GM23338 (cell line): ENCODE results near the gene NSD2. TPM values are rescaled to one million over a fixed set of nuclear protein-coding genes. Genes with fewer than 3 reads are reported as not detected.

Experiments
- CREB1 ChIP-seq: fragments of 250-450 bp; sonication (Bioruptor Pico); IDR thresholded peaks from 2 replicates; pipeline ENCODE4 v1.5.0; 2020; ENCODE audit warnings: low read depth, mild to moderate bottlenecking, moderate library complexity
- EZH2phosphoT487 ChIP-seq: fragments of 200-600 bp; sonication (generic); IDR thresholded peaks from one replicate; pipeline ENCODE4 v1.8.1; 2018; ENCODE audit warnings: antibody characterized with exemption; ENCODE audit not compliant: unreplicated experiment
- JUNB ChIP-seq: IDR thresholded peaks from one replicate; pipeline ENCODE4 v1.6.1; 2016; ENCODE audit warnings: antibody characterized with exemption; ENCODE audit not compliant: unreplicated experiment
- NANOG ChIP-seq: IDR thresholded peaks from 2 replicates; pipeline ENCODE4 v1.6.1; 2016; ENCODE audit warnings: antibody characterized with exemption, borderline replicate concordance
- ZNF331 ChIP-seq: fragments of 250-450 bp; sonication (Bioruptor Pico); IDR thresholded peaks from 2 replicates; pipeline ENCODE4 v1.5.0; 2020; ENCODE audit warnings: low read depth, mild to moderate bottlenecking, moderate library complexity
- polyA plus RNA-seq: library from polyadenylated mRNA; unstranded; fragments of >200 nt; fragmentation: Nextera tagmentation; extraction: Ambion mirVana; gene quantifications from 2 replicates; pipeline ENCODE4 v1.2.1, GENCODE V29; 2016
- total RNA-seq: library from RNA; depleted of rRNA; stranded (reverse); fragments of >200 nt; shearing (Covaris generic); gene quantifications from 2 replicates; pipeline ENCODE4 v1.2.3, GENCODE V29; 2014
- TF ChIP-seq, protein P1 (sequence below): fragments of 250-450 bp; sonication (Bioruptor Pico); IDR thresholded peaks from 2 replicates; pipeline ENCODE4 v1.5.0; 2020; ENCODE audit warnings: mild to moderate bottlenecking, moderate library complexity
- TF ChIP-seq, protein P2 (sequence below), 2 experiments: fragments of 200-600 bp in 1 of 2; sonication (generic) in 1 of 2; conservative IDR thresholded peaks; 2 replicates each; pipeline versions ENCODE4 v1.5.1 to v1.6.1; 2016 to 2017; ENCODE audit warnings: antibody characterized with exemption in 2 of 2, low read depth in 2 of 2, mild to moderate bottlenecking in 2 of 2, moderate library complexity in 1 of 2

The NSD2 gene
- total and polyA plus RNA-seq, 2 experiments from 2014 or later, result 33.5 to 84.4 TPM

DNA sequence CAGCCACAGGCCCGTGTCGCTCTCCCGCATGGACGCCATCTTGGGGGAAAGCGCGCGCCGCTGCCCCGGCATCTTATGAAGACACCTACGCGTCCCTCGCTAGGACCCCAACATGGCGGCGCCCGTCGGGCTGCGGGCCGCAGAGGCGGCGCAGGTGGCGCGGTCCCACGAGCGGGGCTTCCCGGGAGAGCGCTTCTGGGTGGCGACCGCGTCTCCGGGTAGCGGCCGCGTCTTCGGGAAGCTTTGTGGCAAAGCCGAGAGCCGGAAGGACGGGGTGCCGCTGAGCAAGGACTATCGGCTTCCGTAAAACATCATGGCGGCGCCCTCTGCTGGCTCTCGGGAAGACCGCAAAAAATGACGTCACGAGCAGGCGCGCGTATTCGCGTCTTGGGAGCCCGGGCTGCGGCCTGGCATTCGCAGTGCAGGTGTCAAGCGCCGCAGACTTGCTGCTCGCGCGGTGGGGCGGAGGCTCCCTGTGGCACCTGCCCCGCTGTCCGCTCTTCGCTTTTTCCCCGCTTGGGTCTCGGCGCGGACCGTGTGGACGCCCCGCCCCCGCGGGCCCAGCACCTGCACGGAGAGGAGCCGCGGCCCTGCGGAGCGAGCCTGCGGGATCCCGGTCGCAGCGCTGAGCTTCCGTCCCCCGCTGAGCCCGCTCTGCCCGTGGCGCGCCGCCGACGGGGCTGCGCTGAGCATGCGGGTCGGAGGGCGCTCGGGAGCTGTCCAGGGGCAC lies 137.9 kb downstream of the NSD2 start, which contains the start of gene NELFA (continued):
- TF ChIP-seq, protein P1, sequence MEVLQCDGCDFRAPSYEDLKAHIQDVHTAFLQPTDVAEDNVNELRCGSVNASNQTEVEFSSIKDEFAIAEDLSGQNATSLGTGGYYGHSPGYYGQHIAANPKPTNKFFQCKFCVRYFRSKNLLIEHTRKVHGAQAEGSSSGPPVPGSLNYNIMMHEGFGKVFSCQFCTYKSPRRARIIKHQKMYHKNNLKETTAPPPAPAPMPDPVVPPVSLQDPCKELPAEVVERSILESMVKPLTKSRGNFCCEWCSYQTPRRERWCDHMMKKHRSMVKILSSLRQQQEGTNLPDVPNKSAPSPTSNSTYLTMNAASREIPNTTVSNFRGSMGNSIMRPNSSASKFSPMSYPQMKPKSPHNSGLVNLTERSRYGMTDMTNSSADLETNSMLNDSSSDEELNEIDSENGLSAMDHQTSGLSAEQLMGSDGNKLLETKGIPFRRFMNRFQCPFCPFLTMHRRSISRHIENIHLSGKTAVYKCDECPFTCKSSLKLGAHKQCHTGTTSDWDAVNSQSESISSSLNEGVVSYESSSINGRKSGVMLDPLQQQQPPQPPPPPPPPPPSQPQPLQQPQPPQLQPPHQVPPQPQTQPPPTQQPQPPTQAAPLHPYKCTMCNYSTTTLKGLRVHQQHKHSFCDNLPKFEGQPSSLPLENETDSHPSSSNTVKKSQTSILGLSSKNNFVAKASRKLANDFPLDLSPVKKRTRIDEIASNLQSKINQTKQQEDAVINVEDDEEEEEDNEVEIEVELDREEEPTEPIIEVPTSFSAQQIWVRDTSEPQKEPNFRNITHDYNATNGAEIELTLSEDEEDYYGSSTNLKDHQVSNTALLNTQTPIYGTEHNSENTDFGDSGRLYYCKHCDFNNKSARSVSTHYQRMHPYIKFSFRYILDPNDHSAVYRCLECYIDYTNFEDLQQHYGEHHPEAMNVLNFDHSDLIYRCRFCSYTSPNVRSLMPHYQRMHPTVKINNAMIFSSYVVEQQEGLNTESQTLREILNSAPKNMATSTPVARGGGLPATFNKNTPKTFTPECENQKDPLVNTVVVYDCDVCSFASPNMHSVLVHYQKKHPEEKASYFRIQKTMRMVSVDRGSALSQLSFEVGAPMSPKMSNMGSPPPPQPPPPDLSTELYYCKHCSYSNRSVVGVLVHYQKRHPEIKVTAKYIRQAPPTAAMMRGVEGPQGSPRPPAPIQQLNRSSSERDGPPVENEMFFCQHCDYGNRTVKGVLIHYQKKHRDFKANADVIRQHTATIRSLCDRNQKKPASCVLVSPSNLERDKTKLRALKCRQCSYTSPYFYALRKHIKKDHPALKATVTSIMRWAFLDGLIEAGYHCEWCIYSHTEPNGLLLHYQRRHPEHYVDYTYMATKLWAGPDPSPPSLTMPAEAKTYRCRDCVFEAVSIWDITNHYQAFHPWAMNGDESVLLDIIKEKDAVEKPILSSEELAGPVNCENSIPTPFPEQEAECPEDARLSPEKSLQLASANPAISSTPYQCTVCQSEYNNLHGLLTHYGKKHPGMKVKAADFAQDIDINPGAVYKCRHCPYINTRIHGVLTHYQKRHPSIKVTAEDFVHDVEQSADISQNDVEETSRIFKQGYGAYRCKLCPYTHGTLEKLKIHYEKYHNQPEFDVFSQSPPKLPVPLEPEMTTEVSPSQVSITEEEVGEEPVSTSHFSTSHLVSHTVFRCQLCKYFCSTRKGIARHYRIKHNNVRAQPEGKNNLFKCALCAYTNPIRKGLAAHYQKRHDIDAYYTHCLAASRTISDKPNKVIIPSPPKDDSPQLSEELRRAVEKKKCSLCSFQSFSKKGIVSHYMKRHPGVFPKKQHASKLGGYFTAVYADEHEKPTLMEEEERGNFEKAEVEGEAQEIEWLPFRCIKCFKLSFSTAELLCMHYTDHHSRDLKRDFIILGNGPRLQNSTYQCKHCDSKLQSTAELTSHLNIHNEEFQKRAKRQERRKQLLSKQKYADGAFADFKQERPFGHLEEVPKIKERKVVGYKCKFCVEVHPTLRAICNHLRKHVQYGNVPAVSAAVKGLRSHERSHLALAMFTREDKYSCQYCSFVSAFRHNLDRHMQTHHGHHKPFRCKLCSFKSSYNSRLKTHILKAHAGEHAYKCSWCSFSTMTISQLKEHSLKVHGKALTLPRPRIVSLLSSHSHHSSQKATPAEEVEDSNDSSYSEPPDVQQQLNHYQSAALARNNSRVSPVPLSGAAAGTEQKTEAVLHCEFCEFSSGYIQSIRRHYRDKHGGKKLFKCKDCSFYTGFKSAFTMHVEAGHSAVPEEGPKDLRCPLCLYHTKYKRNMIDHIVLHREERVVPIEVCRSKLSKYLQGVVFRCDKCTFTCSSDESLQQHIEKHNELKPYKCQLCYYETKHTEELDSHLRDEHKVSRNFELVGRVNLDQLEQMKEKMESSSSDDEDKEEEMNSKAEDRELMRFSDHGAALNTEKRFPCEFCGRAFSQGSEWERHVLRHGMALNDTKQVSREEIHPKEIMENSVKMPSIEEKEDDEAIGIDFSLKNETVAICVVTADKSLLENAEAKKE, result no peak
- TF ChIP-seq JUNB, result no peak
- TF ChIP-seq ZNF331 (CRISPR knock-in tag), result no peak
- TF ChIP-seq, protein P2, sequence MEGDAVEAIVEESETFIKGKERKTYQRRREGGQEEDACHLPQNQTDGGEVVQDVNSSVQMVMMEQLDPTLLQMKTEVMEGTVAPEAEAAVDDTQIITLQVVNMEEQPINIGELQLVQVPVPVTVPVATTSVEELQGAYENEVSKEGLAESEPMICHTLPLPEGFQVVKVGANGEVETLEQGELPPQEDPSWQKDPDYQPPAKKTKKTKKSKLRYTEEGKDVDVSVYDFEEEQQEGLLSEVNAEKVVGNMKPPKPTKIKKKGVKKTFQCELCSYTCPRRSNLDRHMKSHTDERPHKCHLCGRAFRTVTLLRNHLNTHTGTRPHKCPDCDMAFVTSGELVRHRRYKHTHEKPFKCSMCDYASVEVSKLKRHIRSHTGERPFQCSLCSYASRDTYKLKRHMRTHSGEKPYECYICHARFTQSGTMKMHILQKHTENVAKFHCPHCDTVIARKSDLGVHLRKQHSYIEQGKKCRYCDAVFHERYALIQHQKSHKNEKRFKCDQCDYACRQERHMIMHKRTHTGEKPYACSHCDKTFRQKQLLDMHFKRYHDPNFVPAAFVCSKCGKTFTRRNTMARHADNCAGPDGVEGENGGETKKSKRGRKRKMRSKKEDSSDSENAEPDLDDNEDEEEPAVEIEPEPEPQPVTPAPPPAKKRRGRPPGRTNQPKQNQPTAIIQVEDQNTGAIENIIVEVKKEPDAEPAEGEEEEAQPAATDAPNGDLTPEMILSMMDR (conservative IDR thresholded peaks at IDR 0.05; ENCODE audit: low read depth in 2 of 2), result peak in 1 of 2 experiments; percentile 31; a peak in 2 of 4 replicates
- no peak for TF ChIP-seq EZH2phosphoT487
- TF ChIP-seq CREB1 (CRISPR knock-in tag), result peak; percentile 99
- no peak for TF ChIP-seq NANOG
